HL-60/S4 treated with retinoic acid at 250 ng/mL for 4 days and 3 days (cell line): ENCODE results near the gene ZNF211.

Experiments
- in situ Hi-C: fragments of 300-500 bp; cut with MboI; formaldehyde crosslinking; loops from 2 replicates; pipeline ENCODE4 v1.7.0; 2022; ENCODE audit warnings: low sequenced_read_pairs

The ZNF211 gene

GRCh38 chr19:57632987-57633831, at the start of gene ZNF211:
Gene ZNF211 (plus strand): TSS chr19:57633168. CDS start chr19:57633347, 179 bp downstream.
- in situ Hi-C loops, result no loop called here

GRCh38 chr19:57583521-57584416, 49.2 kb upstream of the ZNF211 start, which contains the start of gene ZIK1:
Gene ZIK1 (plus strand): TSS chr19:57584145. CDS start chr19:57584357, 212 bp downstream.
- in situ Hi-C loops, result no loop called here

GRCh38 chr19:57587529-57587928, 45.4 kb upstream of the ZNF211 start:
- in situ Hi-C loops, result no loop called here

GRCh38 chr19:57599377-57599760, 33.6 kb upstream of the ZNF211 start:
- in situ Hi-C loops, result no loop called here

GRCh38 chr19:57599761-57600383, 33.1 kb upstream of the ZNF211 start, which contains the start of gene ZNF530:
Gene ZNF530 (plus strand): TSS chr19:57599885. CDS start chr19:57604346, 4,461 bp downstream.
- in situ Hi-C loops, result no loop called here

GRCh38 chr19:57606931-57607330, 26.0 kb upstream of the ZNF211 start:
- in situ Hi-C loops, result no loop called here

- in situ Hi-C loops, result no loop called here
These were observed 21.9 kb upstream of the ZNF211 start for GRCh38 chr19:57611113-57611512.

- in situ Hi-C loops, result no loop called here
These were observed 18.8 kb upstream of the ZNF211 start, which contains the start of gene ZNF134 for GRCh38 chr19:57613941-57614743. Gene ZNF134 (plus strand): TSS chr19:57614242. CDS start chr19:57619469, 5,227 bp downstream.

GRCh38 chr19:57615346-57615745, 17.6 kb upstream of the ZNF211 start:
- in situ Hi-C loops, result no loop called here

- in situ Hi-C loops, result no loop called here
These were observed 12.2 kb upstream of the ZNF211 start for GRCh38 chr19:57620673-57621348.

GRCh38 chr19:57623091-57623490, 9.9 kb upstream of the ZNF211 start:
- in situ Hi-C loops, result no loop called here

GRCh38 chr19:57633832-57634131, 814 bp downstream of the ZNF211 start:
- in situ Hi-C loops, result no loop called here

GRCh38 chr19:57637379-57637778, 4.4 kb downstream of the ZNF211 start:
- in situ Hi-C loops, result no loop called here

- in situ Hi-C loops, result no loop called here
These were observed 8.8 kb downstream of the ZNF211 start for GRCh38 chr19:57641715-57642234.

- in situ Hi-C loops, result no loop called here
These were observed 9.6 kb downstream of the ZNF211 start for GRCh38 chr19:57642396-57643046.

- in situ Hi-C loops, result no loop called here
These were observed 10.8 kb downstream of the ZNF211 start for GRCh38 chr19:57643734-57644133.

- in situ Hi-C loops, result no loop called here
These were observed 15.5 kb downstream of the ZNF211 start for GRCh38 chr19:57648331-57649003.

- in situ Hi-C loops, result no loop called here
These were observed 18.7 kb downstream of the ZNF211 start for GRCh38 chr19:57651654-57651996.

- in situ Hi-C loops, result no loop called here
These were observed 20.7 kb downstream of the ZNF211 start for GRCh38 chr19:57653689-57654088.
